H9 (cell line): ENCODE measurements around the gene STK10. TPM values are rescaled to one million over a fixed set of nuclear protein-coding genes. Genes with fewer than 3 reads are reported as not detected.

Experiments
- DNase-seq: peaks from one replicate; pipeline ENCODE4 v3.0.0-alpha.2; 2017
- H2AFZ ChIP-seq: one replicate; pipeline ENCODE4 v1.6.1; 2013; ENCODE audit warnings: mild to moderate bottlenecking, low read length, control low read depth, moderate library complexity
- H2AK5ac ChIP-seq: 2 replicates; pipeline ENCODE4 v1.6.1; 2013; ENCODE audit warnings: low read length, control low read depth, mixed read lengths; ENCODE audit not compliant: insufficient read length
- H2BK120ac ChIP-seq: one replicate; pipeline ENCODE4 v1.6.1; 2013; ENCODE audit warnings: low read depth, mild to moderate bottlenecking, low read length, control low read depth, inconsistent platforms; ENCODE audit not compliant: poor library complexity, severe bottlenecking
- H2BK12ac ChIP-seq: 2 replicates; pipeline ENCODE4 v1.6.1; 2013; ENCODE audit warnings: low read length, control low read depth, mixed read lengths, low read depth; ENCODE audit not compliant: insufficient read length
- H2BK15ac ChIP-seq: 2 replicates; pipeline ENCODE4 v1.6.1; 2013; ENCODE audit warnings: low read depth, low read length, control low read depth
- H2BK20ac ChIP-seq: one replicate; pipeline ENCODE4 v1.6.1; 2013; ENCODE audit warnings: low read depth, mild to moderate bottlenecking, low read length, control low read depth, inconsistent platforms; ENCODE audit not compliant: poor library complexity, severe bottlenecking
- H2BK5ac ChIP-seq: 2 replicates; pipeline ENCODE4 v1.6.1; 2013; ENCODE audit warnings: low read length, control low read depth, mixed read lengths; ENCODE audit not compliant: insufficient read length
- H3K14ac ChIP-seq: 2 replicates; pipeline ENCODE4 v1.6.1; 2013; ENCODE audit warnings: low read length, control low read depth; ENCODE audit not compliant: insufficient read depth
- H3K18ac ChIP-seq: 2 replicates; pipeline ENCODE4 v1.6.1; 2013; ENCODE audit warnings: low read depth, mild to moderate bottlenecking, mixed read lengths, low read length, control low read depth; ENCODE audit not compliant: insufficient read length
- H3K23ac ChIP-seq: 2 replicates; pipeline ENCODE4 v1.6.1; 2013; ENCODE audit warnings: low read length, control low read depth, mixed read lengths, low read depth; ENCODE audit not compliant: insufficient read length
- H3K23me2 ChIP-seq: 2 replicates; pipeline ENCODE4 v1.6.1; 2013; ENCODE audit warnings: low read depth, mild to moderate bottlenecking, mixed read lengths, low read length, control low read depth; ENCODE audit not compliant: insufficient read length, poor library complexity, severe bottlenecking
- H3K27ac ChIP-seq: 2 replicates; pipeline ENCODE4 v1.5.1; 2013; ENCODE audit warnings: low read length, control low read depth, mixed read lengths, low read depth; ENCODE audit not compliant: insufficient read length
- H3K27me3 ChIP-seq: 2 replicates; pipeline ENCODE4 v1.6.1; 2013; ENCODE audit warnings: low read length, control low read depth, inconsistent platforms; ENCODE audit not compliant: insufficient read depth
- H3K4ac ChIP-seq: 2 replicates; pipeline ENCODE4 v1.6.1; 2013; ENCODE audit warnings: low read depth, mild to moderate bottlenecking, control low read depth, inconsistent platforms, low read length, moderate library complexity
- H3K4me1 ChIP-seq: 2 replicates; pipeline ENCODE4 v1.6.1; 2013; ENCODE audit warnings: low read length, control low read depth, inconsistent platforms; ENCODE audit not compliant: insufficient read depth
- H3K4me2 ChIP-seq: 2 replicates; pipeline ENCODE4 v1.6.1; 2013; ENCODE audit warnings: low read length, control low read depth, mixed read lengths; ENCODE audit not compliant: insufficient read length, insufficient read depth
- H3K56ac ChIP-seq: 2 replicates; pipeline ENCODE4 v1.6.1; 2013; ENCODE audit warnings: low read depth, mild to moderate bottlenecking, mixed read lengths, low read length, control low read depth; ENCODE audit not compliant: insufficient read length
- H3K79me1 ChIP-seq: 2 replicates; pipeline ENCODE4 v1.6.1; 2013; ENCODE audit warnings: low read depth, mild to moderate bottlenecking, moderate library complexity, low read length, control low read depth, inconsistent platforms; ENCODE audit not compliant: insufficient read depth, poor library complexity, severe bottlenecking
- H3K79me2 ChIP-seq: 2 replicates; pipeline ENCODE4 v1.6.1; 2013; ENCODE audit warnings: low read length, control low read depth, inconsistent platforms; ENCODE audit not compliant: insufficient read depth
- H3K9ac ChIP-seq: 2 replicates; pipeline ENCODE4 v1.6.1; 2013; ENCODE audit warnings: low read length, control low read depth, mixed read lengths; ENCODE audit not compliant: insufficient read length; ENCODE audit errors: extremely low read depth
- H3K9me3 ChIP-seq: one replicate; pipeline ENCODE4 v1.6.1; 2013; ENCODE audit warnings: low read depth, low read length, inconsistent platforms; ENCODE audit not compliant: control insufficient read depth
- H3T11ph ChIP-seq: one replicate; pipeline ENCODE4 v1.6.1; 2013; ENCODE audit warnings: mild to moderate bottlenecking, low read length, control low read depth, inconsistent platforms
- H4K20me1 ChIP-seq: one replicate; pipeline ENCODE4 v1.6.1; 2013; ENCODE audit not compliant: control insufficient read depth, insufficient read length, insufficient read depth
- H4K5ac ChIP-seq: 2 replicates; pipeline ENCODE4 v1.6.1; 2013; ENCODE audit warnings: low read depth, mild to moderate bottlenecking, mixed read lengths, low read length, control low read depth; ENCODE audit not compliant: insufficient read length
- H4K8ac ChIP-seq: replicated peaks from 2 replicates; pipeline ENCODE4 v1.6.1; 2013; ENCODE audit warnings: low read length, control low read depth, mixed read lengths, low read depth; ENCODE audit not compliant: insufficient read length
- H4K91ac ChIP-seq: 2 replicates; pipeline ENCODE4 v1.6.1; 2013; ENCODE audit warnings: low read depth, mild to moderate bottlenecking, moderate library complexity, mixed read lengths, low read length, control low read depth; ENCODE audit not compliant: insufficient read length
- H3K27ac Mint-ChIP-seq, 3 experiments: 2 replicates in 2 of 3; 3 replicates in 1 of 3; pipeline ENCODE4 v1.8.0; 2020 to 2021; ENCODE audit warnings: mixed read lengths in 3 of 3, mild to moderate bottlenecking in 1 of 3, moderate library complexity in 1 of 3
- H3K27me3 Mint-ChIP-seq: 2 replicates; pipeline ENCODE4 v1.8.0; 2021; ENCODE audit warnings: low read depth, mild to moderate bottlenecking, moderate library complexity, mixed read lengths
- H3K36me3 Mint-ChIP-seq, 3 experiments: 2 replicates in 2 of 3; 3 replicates in 1 of 3; pipeline ENCODE4 v1.8.0; 2020 to 2021; ENCODE audit warnings: low read depth in 3 of 3, mixed read lengths in 3 of 3; ENCODE audit not compliant: insufficient read depth in 1 of 3
- H3K4me1 Mint-ChIP-seq, 2 experiments: 2 replicates each; pipeline ENCODE4 v1.8.0; 2020; ENCODE audit warnings: mixed read lengths in 2 of 2
- H3K4me3 Mint-ChIP-seq, 2 experiments: 2 replicates in 1 of 2; 3 replicates in 1 of 2; pipeline ENCODE4 v1.8.0; 2020 to 2021; ENCODE audit warnings: mild to moderate bottlenecking in 2 of 2, mixed read lengths in 2 of 2, moderate library complexity in 1 of 2
- H3K9me3 Mint-ChIP-seq, 2 experiments: 2 replicates in 1 of 2; 3 replicates in 1 of 2; pipeline ENCODE4 v1.8.0; 2020; ENCODE audit warnings: mild to moderate bottlenecking in 2 of 2, mixed read lengths in 2 of 2, moderate library complexity in 1 of 2
- CTCF ChIP-seq: fragments of 200-600 bp; sonication (generic); conservative IDR thresholded peaks from 3 replicates; pipeline ENCODE4 v1.8.0; 2021; ENCODE audit warnings: antibody characterized with exemption, mild to moderate bottlenecking
- WGBS: extraction: QIAGEN DNeasy Blood & Tissue Kit; methylation state at CpG from one replicate; pipeline ENCODE4 v1.1.7; 2013; ENCODE audit warnings: missing lambda C conversion rate, low lambda C conversion rate, mixed read lengths; ENCODE audit not compliant: insufficient read length; ENCODE audit errors: extremely low coverage; 5-methylcytosine and 5-hydroxymethylcytosine counted together
- total RNA-seq: library from RNA; stranded (reverse); gene quantifications from 2 replicates; pipeline ENCODE4 v1.2.1, GENCODE V29; 2021

The STK10 gene
- total RNA-seq, 1 experiment from 2014 or later, result 14.6 TPM

- no peaks in the 10 kb centered on the region for H4K20me1 ChIP-seq
- Mint-ChIP-seq H3K4me3 (no peak overlapping the region), H3K27ac (0 out of 7 replicates have a peak overlapping the region, but pooled peaks of 1 of the 3 experiments have one; percentile 26), H3K9me3 (peaks cover 4 to 5% of the 10 kb centered on the region in 2 experiments), H3K27me3 (no peaks in the 10 kb centered on the region), H3K36me3 (peaks cover 21 to 25% (median 23%) of the 10 kb centered on the region in 3 experiments), H3K4me1 (peaks cover 13 to 25% of the 10 kb centered on the region in 2 experiments)
- no peaks in the 10 kb centered on the region for H3K27me3 ChIP-seq
- no peak overlapping the region for H2AK5ac ChIP-seq
- no peaks in the 10 kb centered on the region for H3K4me1 ChIP-seq
- DNase-seq, result no peak
- no peak overlapping the region for H2BK12ac ChIP-seq
- H4K91ac ChIP-seq, result no peak overlapping the region
- no peak overlapping the region for H3K9ac ChIP-seq
- no peak overlapping the region for H4K8ac ChIP-seq
- H4K5ac ChIP-seq, result no peak overlapping the region
- H3K79me2 ChIP-seq, result no peaks in the 10 kb centered on the region
- no peak overlapping the region for H3T11ph ChIP-seq
- H3K23ac ChIP-seq, result no peak overlapping the region
- no peak overlapping the region for H3K56ac ChIP-seq
- no peaks in the 10 kb centered on the region for H3K79me1 ChIP-seq
- no peaks in the 10 kb centered on the region for H3K9me3 ChIP-seq
- H3K18ac ChIP-seq, result no peak overlapping the region
- H3K23me2 ChIP-seq, result no peaks in the 10 kb centered on the region
- no peak overlapping the region for H2BK5ac ChIP-seq
- H3K4ac ChIP-seq, result no peak overlapping the region
- no peak overlapping the region for H3K4me2 ChIP-seq
- H3K27ac ChIP-seq, result no peak overlapping the region
- H2AFZ ChIP-seq, result no peak overlapping the region
- no peak overlapping the region for H2BK20ac ChIP-seq
- no CpG with 5 or more reads among the region's 15 CpGs for WGBS
- H3K14ac ChIP-seq, result peak overlapping the region; percentile 59; the same call in 1 of the 2 replicates
- no peak overlapping the region for H2BK120ac ChIP-seq
- no peak overlapping the region for H2BK15ac ChIP-seq
- TF ChIP-seq CTCF, result no peak
Observed at GRCh38 chr5:172063463-172064235, 124.4 kb downstream of the STK10 start.
